ENCODE results near the gene CMTM8. TPM values are rescaled to one million over a fixed set of nuclear protein-coding genes. Genes with fewer than 3 reads are reported as not detected.

The CMTM8 gene
- total and polyA plus RNA-seq, 3 experiments from 2014 or later = 3.3 to 4.1 (median 3.3) TPM

Other genes starting within 250 kb of the CMTM8 start
- 10 to 100 TPM; 13.9 to 16.1 TPM for gene GPD1L, start 132.1 kb upstream of the CMTM8 start, total RNA-seq
- 20.9 TPM for gene GPD1L, start 132.1 kb upstream of the CMTM8 start, polyA plus RNA-seq
- 10 to 100 TPM; 33.5 to 39.4 TPM for gene CMTM7, start 153.2 kb downstream of the CMTM8 start, total RNA-seq
- gene CMTM7, start 153.2 kb downstream of the CMTM8 start, polyA plus RNA-seq = 113 TPM